ENCODE data around the gene SORCS2.

DNA sequence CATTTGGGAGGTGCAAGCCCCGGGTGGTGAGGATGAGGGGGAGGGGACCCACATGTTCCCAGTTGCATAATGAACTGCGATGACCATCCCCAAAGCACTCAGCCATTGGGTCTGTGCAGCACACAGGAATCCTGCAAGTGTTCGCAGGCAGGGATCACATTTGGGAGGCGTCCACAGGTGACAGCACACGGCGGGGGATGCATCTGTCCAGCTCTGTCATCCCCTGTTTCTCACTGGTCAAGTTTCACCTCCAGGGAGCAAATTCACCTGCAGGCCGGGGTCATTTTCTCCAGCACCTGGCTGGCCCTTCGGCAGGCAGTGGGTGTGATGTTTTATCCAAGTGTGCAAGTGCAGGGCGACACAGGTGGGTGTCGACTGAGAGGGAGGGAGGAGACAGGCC lies 33.3 kb upstream of the SORCS2 start:
- no peak for TF ChIP-seq YY1 (IDR thresholded peaks at IDR 0.05; ENCODE audit: insufficient read depth, insufficient read length)
- no peak for TF ChIP-seq ZNF274 (IDR thresholded peaks at IDR 0.05; ENCODE audit: low read depth, low read length)
